GM18517 (cell line): Measurements from ENCODE around the gene MAP3K14.

Source experiments
- ATAC-seq: cut with Tn5 transposase; IDR thresholded peaks from one replicate; pipeline ENCODE4 v1.9.1; 2021; ENCODE audit warnings: mild to moderate bottlenecking, moderate library complexity; ENCODE audit not compliant: unreplicated experiment

Gene MAP3K14

GRCh38 chr17:45339646-45340605 is 23.1 kb upstream of the MAP3K14 start:
- no peak for ATAC-seq

- no peak for ATAC-seq
These were observed 22.2 kb upstream of the MAP3K14 start for GRCh38 chr17:45338996-45339535.

DNA sequence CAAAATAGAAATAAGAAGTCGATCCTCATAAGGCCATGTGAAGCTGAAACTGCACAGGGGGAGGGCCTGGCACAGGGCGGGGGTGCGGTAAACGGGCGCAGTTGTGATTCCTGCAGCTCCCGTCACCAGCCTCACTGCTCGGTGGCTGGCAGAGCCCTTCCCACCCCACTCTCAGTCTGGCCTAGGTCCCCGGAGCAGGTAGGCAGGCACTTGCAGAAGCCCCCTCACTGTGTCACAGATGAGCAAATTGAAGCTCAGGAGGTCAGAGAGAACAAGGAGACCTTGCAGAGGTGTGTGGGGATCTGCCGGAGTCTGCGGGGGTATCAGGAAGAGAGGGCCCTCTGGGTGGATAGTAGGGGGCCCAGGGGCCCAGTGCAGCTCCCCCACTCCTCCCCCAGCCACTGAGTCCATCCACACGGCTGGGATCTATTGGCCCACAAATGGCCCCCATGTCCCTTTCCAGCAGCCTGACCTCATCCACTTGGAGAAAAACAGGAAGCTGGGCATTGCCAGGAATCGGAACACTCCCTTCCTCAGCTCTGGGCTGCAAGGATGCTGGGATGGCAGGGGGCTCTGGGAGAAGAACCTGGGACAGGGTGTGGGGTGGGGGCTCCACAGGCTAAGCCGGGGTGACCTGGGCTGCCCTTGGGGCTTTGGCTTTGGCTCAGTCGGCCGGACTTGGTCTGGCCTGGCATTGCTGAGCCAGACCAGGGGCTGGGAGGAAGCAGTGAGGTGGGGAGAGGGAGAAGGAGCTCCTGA is 21.4 kb upstream of the MAP3K14 start:
- no peak for ATAC-seq

DNA sequence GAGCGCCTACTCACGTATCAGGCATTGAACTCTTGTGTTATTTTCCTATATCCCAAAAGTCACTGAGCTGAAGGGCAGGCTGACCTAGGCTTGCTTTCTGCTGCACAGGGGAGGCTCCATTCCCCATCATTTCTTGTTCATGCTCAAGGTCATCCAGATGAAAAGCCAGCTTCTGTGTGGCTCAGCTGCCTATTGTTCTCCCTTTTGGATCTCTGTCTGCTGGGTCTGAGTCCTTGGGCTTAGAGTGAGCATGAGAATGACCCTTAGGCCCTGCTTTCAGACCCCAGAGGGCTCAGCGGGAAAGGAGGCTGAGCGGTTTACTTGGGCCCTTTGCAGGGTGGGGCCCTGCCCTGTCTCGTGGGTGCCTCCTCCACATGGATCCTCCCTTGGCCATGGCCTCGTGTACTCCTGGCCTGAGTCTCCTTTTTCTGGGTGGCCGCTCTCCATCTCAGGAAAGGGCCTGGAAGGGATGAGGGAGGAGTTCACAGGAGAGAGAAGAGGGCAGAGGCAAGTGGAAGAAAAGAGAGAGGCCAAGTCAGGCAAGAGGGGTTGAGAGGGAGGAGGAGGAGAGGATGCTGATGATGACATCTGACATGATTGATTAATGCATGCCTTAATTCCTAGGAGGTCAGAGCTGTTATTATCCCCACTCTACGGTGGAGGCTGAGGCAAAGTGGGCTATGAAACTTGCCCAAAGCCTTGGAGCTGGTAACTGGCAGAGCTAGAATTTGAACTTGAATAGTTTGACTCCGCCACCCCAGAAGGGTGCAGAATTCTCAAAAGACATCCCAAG is 19.8 kb upstream of the MAP3K14 start:
- ATAC-seq, result no peak

DNA sequence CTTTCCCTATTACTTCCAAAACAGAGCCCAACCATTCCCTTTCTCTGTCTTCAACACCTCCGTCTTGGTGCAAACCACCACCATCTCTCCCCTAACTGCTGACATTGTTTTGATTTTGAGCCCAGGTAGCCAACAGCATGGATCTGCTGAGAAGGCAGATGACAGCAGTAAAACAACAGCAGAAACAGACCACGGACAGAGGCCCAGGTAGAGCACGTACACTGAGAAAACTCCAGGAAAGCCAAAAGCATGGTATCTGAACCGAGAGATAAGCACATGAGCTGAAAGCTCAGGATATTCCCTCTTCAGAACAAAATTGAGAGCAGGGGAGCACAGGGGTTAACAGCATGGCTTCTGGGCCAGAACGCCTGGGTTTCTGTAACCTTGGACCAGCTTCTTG is 18.9 kb upstream of the MAP3K14 start:
- no peak for ATAC-seq

GRCh38 chr17:45334701-45335677 is 18.2 kb upstream of the MAP3K14 start:
- ATAC-seq, result no peak

- ATAC-seq, result no peak
These were observed 17.4 kb upstream of the MAP3K14 start for GRCh38 chr17:45334231-45334630.

DNA sequence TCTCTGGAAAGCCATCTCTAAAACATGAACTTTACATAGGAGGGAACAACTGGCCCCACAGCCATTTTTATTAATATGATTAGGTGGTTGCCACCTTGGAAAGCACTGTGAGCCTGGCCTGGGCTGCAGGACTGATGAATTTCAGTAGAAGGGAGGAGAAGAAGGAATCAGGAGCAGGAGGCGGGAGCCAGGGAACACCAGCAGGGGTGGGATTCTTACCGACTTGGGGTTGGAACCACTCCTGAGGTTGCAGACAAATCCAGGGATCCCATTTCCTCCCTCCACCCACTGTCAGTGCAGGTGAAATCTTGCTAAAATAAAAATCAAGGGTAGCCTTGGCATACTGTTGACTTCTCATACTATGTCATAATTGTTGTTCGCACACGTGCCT is 16.9 kb upstream of the MAP3K14 start:
- no peak for ATAC-seq

DNA sequence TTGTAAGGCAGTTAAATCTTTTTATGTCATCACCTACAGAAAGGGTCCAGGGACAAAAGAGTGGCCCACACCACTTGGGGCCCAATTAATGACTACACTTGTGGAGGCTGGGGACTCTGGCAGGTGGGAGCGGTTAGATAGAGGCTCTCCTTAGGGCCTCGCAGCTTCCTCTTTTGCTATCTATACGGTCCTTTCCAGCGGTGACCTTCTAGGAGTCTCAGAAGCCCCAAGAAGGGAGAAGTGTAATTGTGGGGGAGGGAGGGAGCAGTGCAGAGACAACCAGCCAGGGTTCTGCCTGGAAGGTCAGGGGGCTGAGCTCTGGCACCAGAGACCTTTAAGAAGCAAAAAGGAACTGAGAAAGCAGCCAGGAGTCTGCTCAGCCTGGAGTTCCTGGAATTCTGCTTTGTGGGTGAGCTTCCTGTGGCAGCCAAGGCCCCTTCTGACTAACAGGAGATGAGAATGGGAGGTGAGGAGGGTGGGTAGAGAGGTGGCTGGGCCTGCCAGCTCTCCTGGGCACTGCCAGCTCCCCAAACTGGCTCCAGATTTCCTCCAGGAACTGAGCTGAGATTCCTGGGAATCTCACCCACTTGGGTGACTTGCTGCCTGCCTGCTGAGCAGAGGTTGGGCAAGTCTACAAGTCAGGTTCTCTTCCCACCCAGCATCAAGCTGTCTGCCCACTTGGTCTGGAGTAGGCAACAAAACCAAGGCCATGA is 16.3 kb upstream of the MAP3K14 start:
- no peak for ATAC-seq

- ATAC-seq, result no peak
These were observed 15.7 kb upstream of the MAP3K14 start for GRCh38 chr17:45332505-45332904.

GRCh38 chr17:45326626-45327025 is 9.8 kb upstream of the MAP3K14 start:
- no peak for ATAC-seq

GRCh38 chr17:45325810-45326209 is 9.0 kb upstream of the MAP3K14 start:
- ATAC-seq, result no peak

GRCh38 chr17:45324336-45324735 is 7.5 kb upstream of the MAP3K14 start:
- no peak for ATAC-seq

- ATAC-seq, result no peak
These were observed 5.3 kb upstream of the MAP3K14 start for GRCh38 chr17:45322168-45322567.

GRCh38 chr17:45320931-45321461 is 4.2 kb upstream of the MAP3K14 start:
- no peak for ATAC-seq

GRCh38 chr17:45320349-45320930 is 3.6 kb upstream of the MAP3K14 start:
- no peak for ATAC-seq

DNA sequence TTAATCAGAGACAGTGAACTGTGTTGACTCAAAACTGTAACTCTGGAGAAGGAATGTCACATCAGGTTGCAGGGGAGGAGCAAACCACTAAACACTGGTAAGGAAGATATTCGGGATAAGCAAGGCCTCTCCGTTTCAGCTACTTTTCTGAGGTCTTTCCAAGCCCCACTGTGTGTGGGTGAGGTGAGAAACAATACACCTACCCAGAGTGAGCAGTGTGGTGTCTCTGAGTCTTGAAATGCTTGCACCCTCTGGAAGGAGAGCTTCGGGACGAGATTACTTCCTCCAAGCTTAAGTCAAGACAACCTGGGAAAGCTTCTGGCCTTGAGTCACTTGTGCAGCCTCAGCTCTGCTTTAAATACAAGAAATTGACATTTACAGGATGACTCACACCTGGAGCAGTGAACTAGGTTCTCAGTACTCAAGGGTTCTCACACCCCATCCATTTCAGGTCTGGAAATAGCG is 2.5 kb upstream of the MAP3K14 start:
- no peak for ATAC-seq

GRCh38 chr17:45318561-45319230 is 1.9 kb upstream of the MAP3K14 start:
- no peak for ATAC-seq
